Kidney (tissue), 14 donors: ENCODE measurements around the gene RHBDD3. TPM values are rescaled to one million over a fixed set of nuclear protein-coding genes. Genes with fewer than 3 reads are reported as not detected.
A peak's percentile ranks its signal among the peaks of the same experiment; 100 is the strongest.
"Not testable (repeated sequence)": the region's sequence is repeated elsewhere in the genome, so short reads cannot be mapped to it uniquely, and the experiment has no call there.

Experiments
- DNase-seq, 5 donors: peaks; one replicate each; pipeline ENCODE4 v3.0.0-alpha.2; 2013 to 2020
- FAIRE-seq: peaks from 2 replicates; lab custom pipeline; 2012; peaks lifted over from hg19 to GRCh38; lab: Jason Lieb, UNC
- H3K27ac ChIP-seq, 2 donors: one replicate each; pipeline ENCODE4 v1.7.0; 2013; ENCODE audit warnings: low read depth in 2 of 2, low read length in 2 of 2, inconsistent platforms in 1 of 2
- H3K27me3 ChIP-seq: one replicate; pipeline ENCODE4 v1.7.1; 2013; ENCODE audit warnings: low read length, inconsistent platforms; ENCODE audit not compliant: control insufficient read depth, insufficient read depth
- H3K36me3 ChIP-seq, 3 donors: one replicate each; pipeline versions ENCODE4 v1.7.0 to v1.7.1; 2013; ENCODE audit warnings: low read length in 3 of 3, control low read depth in 1 of 3, inconsistent platforms in 1 of 3; ENCODE audit not compliant: insufficient read depth in 3 of 3, control insufficient read depth in 2 of 3
- H3K4me1 ChIP-seq, 3 donors: one replicate each; pipeline versions ENCODE4 v1.7.0 to v1.7.1; 2013; ENCODE audit warnings: low read length in 3 of 3, inconsistent platforms in 1 of 3, low read depth in 1 of 3; ENCODE audit not compliant: control insufficient read depth in 2 of 3, insufficient read depth in 2 of 3
- H3K4me3 ChIP-seq, 3 donors: one replicate each; pipeline versions ENCODE4 v1.7.0 to v1.8.1; 2013; ENCODE audit warnings: low read length in 3 of 3, control low read depth in 1 of 3, inconsistent platforms in 1 of 3
- H3K9ac ChIP-seq, 3 donors: one replicate each; pipeline versions ENCODE4 v1.7.0 to v1.7.1; 2013; ENCODE audit warnings: low read length in 3 of 3, control low read depth in 1 of 3, inconsistent platforms in 1 of 3
- H3K9me3 ChIP-seq, 3 donors: one replicate each; pipeline versions ENCODE4 v1.7.0 to v1.7.1; 2013; ENCODE audit warnings: low read length in 3 of 3, control low read depth in 1 of 3, inconsistent platforms in 1 of 3; ENCODE audit not compliant: control insufficient read depth in 2 of 3, insufficient read depth in 1 of 3
- CTCF ChIP-seq: IDR thresholded peaks from 3 replicates; pipeline ENCODE4 v1.5.1; 2012; ENCODE audit warnings: mild to moderate bottlenecking, moderate library complexity, borderline replicate concordance; ENCODE audit not compliant: insufficient read depth; ENCODE audit errors: extremely low read depth
- intact Hi-C: fragments of 100-400 bp; cut with DNase I; formaldehyde crosslinking; loops from one replicate; pipeline ENCODE4 v1.11.1; 2022
- polyA plus RNA-seq: library from polyadenylated mRNA; stranded (reverse); fragments of 350-450 nt; fragmentation: Illumina TruSeq; extraction: RNeasy Lipid Tissue Mini Kit (QIAGEN cat#74804); gene quantifications from one replicate; pipeline ENCODE4 v1.2.3, GENCODE V29; 2014; ENCODE audit warnings: low read depth, low replicate concordance; ENCODE audit not compliant: insufficient read depth
- total RNA-seq: library from RNA; stranded (reverse); fragmentation: NEBNext Ultra II Directional; extraction: Animal tissue kit (Norgen Biotek cat#: 25700); gene quantifications from one replicate; pipeline ENCODE4 v1.2.1, GENCODE V29; 2021
- donor health status: control.
- donor health status: control.
- donor health status: control.
- donor health status: control.
- donor health status: control.
- donor health status: DM: yes; HTN: yes; CAD: no.
- donor health status: Normal renal cell carcinoma (clear cell type).

The RHBDD3 gene
- total and polyA plus RNA-seq, 2 donors from 2014 or later = 19.2 to 26.3 TPM

GRCh38 chr22:29251981-29252911, 15.5 kb downstream of the RHBDD3 start:
- DNase-seq (peak in 1 of 5 donors; percentile 26), FAIRE-seq (no peak)
- no peak overlapping the region for H3K27ac ChIP-seq

GRCh38 chr22:29251265-29251664, 16.5 kb downstream of the RHBDD3 start:
- FAIRE-seq = no peak
- H3K4me3 ChIP-seq = no peak overlapping the region
- DNase-seq = peak in 1 of 5 donors; percentile 16
- no peaks in the 10 kb centered on the region for H3K27me3 ChIP-seq
- no peak overlapping the region for H3K27ac ChIP-seq
- no peak for TF ChIP-seq CTCF
- H3K9ac ChIP-seq = no peak overlapping the region
- no peaks in the 10 kb centered on the region for H3K4me1 ChIP-seq
- H3K9me3 ChIP-seq = no peaks in the 10 kb centered on the region
- intact Hi-C loops = no loop called here
- no peaks in the 10 kb centered on the region for H3K36me3 ChIP-seq

More at GRCh38 chr22:29251981-29252911, 15.5 kb downstream of the RHBDD3 start:
- Histone ChIP-seq H3K4me3 (no peak overlapping the region), H3K36me3 (no peaks in the 10 kb centered on the region), H3K27me3 (no peaks in the 10 kb centered on the region), H3K4me1 (no peaks in the 10 kb centered on the region), H3K9ac (no peak overlapping the region), H3K9me3 (no peaks in the 10 kb centered on the region)
- intact Hi-C loops = no loop called here
- TF ChIP-seq CTCF = no peak

- H3K36me3 ChIP-seq, FAIRE-seq, H3K27ac ChIP-seq, H3K4me1 ChIP-seq, DNase-seq, H3K9ac ChIP-seq, H3K9me3 ChIP-seq, H3K4me3 ChIP-seq, H3K27me3 ChIP-seq, intact Hi-C loops: not testable (repeated sequence)
Observed at GRCh38 chr22:29247891-29248290, 19.9 kb downstream of the RHBDD3 start.

- FAIRE-seq = no peak
- Histone ChIP-seq H3K9ac (no peak overlapping the region), H3K27ac (no peak overlapping the region), H3K27me3 (no peaks in the 10 kb centered on the region), H3K36me3 (peaks cover 0 to 8% (median 0%) of the 10 kb centered on the region in 3 donors), H3K9me3 (no peaks in the 10 kb centered on the region), H3K4me1 (peaks cover 0 to 2% (median 0%) of the 10 kb centered on the region in 3 donors), H3K4me3 (no peak overlapping the region)
- intact Hi-C loops = no loop called here
- peak; percentile 97 for TF ChIP-seq CTCF
- peak; percentile 76 to 86 (median 84) for DNase-seq
Observed at GRCh38 chr22:29245626-29246385, 22.0 kb downstream of the RHBDD3 start.
